ENCODE data around the gene RCC1.

GRCh38 chr1:28537457-28538199, 31.8 kb downstream of the RCC1 start:
- no peak for TF ChIP-seq CTCF (IDR thresholded peaks at IDR 0.05; ENCODE audit: low read depth, low read length)
- TF ChIP-seq EZH2phosphoT487 (IDR thresholded peaks at IDR 0.05; ENCODE audit: low read depth), result no peak
